GM12865 (cell line): ENCODE data around the gene BCAS1.

ENCODE experiments used
- DNase-seq: peaks from one replicate; pipeline ENCODE4 v3.0.0; 2010; ENCODE audit warnings: low read depth
- H3K4me3 ChIP-seq: 2 replicates; pipeline ENCODE4 v1.5.1; 2011; ENCODE audit warnings: mild to moderate bottlenecking, low read depth, low read length, control low read depth
- TF ChIP-seq, protein P1 (sequence below): IDR thresholded peaks from 2 replicates; pipeline ENCODE4 v1.5.1; 2011; ENCODE audit warnings: low read length, control low read depth, low read depth, inconsistent platforms; ENCODE audit not compliant: insufficient read depth; ENCODE audit errors: missing control alignments

The BCAS1 gene

DNA sequence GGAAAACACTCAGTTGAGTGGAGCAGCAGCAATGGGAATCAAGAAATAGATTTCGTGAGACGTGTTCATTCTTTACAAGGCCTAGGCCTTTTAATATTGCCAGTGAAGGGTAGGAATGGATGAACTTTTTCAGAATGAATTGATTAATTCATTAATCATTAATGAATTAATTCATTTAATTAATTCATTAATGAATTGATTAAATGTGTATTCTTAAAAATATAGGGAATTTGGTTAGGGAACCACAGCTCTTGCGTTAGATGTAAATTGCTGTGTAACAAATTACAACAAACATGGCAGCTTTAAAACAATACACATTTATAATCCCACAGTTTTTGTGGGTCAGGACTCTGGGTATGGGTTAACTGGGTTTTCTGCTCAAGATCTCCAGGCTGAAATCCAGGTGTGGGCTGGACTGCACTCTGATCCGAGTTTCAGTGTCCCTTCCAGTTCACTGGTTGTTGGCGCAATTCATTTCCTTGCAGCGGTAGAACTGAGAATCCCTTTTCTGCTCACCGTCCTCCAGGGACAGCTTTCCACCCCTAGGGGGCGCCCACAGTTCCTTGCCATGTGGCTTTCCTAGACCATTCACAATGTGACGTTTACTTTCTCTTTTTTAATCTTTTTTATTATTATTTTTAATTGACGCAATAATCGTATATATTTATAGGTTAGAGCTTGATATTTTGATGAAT lies 32.8 kb upstream of the BCAS1 start:
- H3K4me3 ChIP-seq = no peak overlapping the region
- DNase-seq = peak; percentile 78

DNA sequence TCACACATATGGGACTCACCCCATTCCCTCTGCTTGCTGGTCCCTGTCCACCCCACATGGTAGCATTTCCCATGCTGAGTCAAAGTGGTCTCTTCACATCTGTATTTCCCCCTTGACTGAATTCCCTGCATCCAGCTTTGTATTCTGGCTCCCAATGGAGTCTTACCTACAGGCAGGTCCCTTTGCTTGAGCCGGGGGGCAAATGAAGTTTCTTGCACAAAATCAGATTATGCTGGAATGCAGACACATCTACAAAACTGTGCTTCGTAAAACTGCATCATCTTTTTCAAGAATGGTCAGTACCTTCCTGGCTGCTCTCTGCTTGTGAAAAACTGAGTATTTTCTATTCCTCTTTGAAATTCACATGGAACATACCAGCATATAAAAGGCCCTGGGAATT lies 32.1 kb upstream of the BCAS1 start:
- DNase-seq = no peak
- TF ChIP-seq, protein P1, sequence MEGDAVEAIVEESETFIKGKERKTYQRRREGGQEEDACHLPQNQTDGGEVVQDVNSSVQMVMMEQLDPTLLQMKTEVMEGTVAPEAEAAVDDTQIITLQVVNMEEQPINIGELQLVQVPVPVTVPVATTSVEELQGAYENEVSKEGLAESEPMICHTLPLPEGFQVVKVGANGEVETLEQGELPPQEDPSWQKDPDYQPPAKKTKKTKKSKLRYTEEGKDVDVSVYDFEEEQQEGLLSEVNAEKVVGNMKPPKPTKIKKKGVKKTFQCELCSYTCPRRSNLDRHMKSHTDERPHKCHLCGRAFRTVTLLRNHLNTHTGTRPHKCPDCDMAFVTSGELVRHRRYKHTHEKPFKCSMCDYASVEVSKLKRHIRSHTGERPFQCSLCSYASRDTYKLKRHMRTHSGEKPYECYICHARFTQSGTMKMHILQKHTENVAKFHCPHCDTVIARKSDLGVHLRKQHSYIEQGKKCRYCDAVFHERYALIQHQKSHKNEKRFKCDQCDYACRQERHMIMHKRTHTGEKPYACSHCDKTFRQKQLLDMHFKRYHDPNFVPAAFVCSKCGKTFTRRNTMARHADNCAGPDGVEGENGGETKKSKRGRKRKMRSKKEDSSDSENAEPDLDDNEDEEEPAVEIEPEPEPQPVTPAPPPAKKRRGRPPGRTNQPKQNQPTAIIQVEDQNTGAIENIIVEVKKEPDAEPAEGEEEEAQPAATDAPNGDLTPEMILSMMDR = no peak
- H3K4me3 ChIP-seq = no peak overlapping the region

More for the DNA sequence above, 32.8 kb upstream of the BCAS1 start:
- TF ChIP-seq, protein P1 = peak; percentile 91

DNA sequence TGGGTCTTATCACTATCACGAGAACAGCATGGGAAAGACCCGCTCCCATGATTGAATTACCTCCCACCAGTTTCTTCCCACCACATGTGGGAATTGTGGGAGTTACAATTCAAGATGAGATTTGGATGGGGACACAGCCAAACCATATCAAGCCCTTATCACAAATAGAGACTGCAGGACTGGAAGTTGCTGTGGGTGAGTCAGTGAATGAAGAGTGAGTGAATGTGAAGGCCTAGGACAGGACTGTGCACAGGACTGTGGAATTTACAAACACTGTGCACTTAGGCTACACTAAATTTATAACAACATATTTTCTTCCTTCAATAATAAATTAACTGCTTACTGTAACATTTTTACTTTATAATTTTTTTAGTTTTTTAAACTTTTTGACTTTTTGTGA lies 30.2 kb upstream of the BCAS1 start:
- TF ChIP-seq, protein P1 = no peak
- no peak for DNase-seq
- no peak overlapping the region for H3K4me3 ChIP-seq

DNA sequence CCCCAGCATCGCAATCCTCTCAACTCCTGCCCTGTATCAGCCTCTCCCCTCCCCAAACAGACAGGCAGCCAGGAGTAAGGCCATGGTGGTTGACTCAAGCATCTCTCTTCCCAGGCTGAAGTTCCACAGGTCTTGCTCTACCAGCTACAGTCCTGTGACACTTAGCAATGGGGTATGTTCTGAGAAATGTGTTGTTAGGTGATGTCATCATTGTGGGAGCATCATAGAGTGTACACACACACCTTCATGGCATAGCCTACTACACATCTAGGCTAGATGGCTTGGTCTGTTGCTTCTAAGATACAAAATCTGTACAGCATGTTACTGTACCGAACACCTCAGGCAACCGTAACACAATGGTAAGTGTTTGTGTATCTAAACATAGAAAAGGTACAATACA lies 29.5 kb upstream of the BCAS1 start:
- TF ChIP-seq, protein P1 = no peak
- DNase-seq = no peak
- no peak overlapping the region for H3K4me3 ChIP-seq

DNA sequence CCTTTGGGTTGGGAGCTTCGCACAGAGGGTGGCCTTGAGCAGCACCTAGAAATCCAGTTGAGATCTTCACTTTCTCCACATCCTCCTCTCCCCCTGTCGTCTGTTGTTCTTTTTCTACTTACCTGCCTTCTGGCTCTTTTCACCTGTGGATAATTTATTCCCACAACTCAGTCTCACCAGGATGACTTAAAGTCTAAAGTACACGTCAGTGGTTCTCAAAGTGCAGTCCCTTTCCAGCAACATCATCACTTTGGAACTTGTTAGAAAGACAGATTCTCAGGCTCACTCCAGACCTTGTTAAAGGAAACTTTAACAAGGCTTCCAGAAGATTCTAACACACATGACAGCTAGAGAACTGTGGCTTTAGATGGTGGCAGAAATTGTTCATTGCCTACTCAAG lies 27.7 kb upstream of the BCAS1 start:
- TF ChIP-seq, protein P1 = no peak
- DNase-seq = no peak

DNA sequence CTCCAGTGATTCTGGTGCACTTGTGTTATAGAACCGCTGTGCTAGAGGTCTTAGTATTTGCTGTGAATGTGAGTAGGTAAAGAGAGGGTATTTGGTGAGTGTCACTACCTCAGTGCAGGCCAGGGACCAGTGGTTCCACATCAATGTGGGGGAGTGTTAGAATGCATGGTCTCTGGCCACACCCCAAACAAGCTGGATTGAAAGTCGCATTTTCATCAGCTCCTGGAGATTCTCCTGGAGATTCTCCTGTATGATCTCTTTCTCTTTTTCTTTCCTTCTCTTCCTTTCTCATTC lies 26.8 kb upstream of the BCAS1 start:
- H3K4me3 ChIP-seq = no peak overlapping the region
- no peak for DNase-seq
- TF ChIP-seq, protein P1 = no peak

More for the DNA sequence above, 27.7 kb upstream of the BCAS1 start:
- H3K4me3 ChIP-seq = no peak overlapping the region

DNA sequence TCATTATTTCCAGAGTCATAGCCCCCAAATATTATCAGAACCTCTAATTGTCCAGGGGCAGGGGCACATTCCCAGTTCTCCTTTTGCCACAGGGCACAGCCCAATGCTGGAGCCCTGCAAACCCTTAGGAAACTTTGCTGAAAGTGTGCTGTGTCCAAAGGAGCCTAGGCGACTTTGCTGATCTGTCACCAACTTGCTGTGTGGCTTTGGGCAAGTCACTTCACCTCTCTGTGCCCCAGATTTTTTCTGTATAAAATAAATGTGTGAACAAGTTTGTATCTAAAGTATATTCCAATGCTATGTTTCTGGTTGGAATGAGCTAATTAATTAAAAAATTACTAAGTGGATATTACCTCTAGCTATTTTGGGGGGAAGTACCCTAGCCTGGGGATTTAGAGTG lies 25.4 kb upstream of the BCAS1 start:
- no peak for DNase-seq
- H3K4me3 ChIP-seq = no peak overlapping the region
- TF ChIP-seq, protein P1 = no peak
